GM12878 (cell line): Measurements from ENCODE around the gene KLHL24.

Experiments
- ESRRA ChIP-seq: IDR thresholded peaks from 2 replicates; pipeline ENCODE4 v1.6.1; 2012; ENCODE audit warnings: mild to moderate bottlenecking, low read length, improper control_type of control experiment
- GATAD2B ChIP-seq: fragments of 450-650 bp; conservative IDR thresholded peaks from 2 replicates; pipeline ENCODE4 v1.6.1; 2017; ENCODE audit warnings: low read depth, mild to moderate bottlenecking, moderate library complexity
- HCFC1 ChIP-seq: fragments of 150-350 bp; IDR thresholded peaks from 2 replicates; pipeline ENCODE4 v1.6.1; 2014; ENCODE audit warnings: low read length
- KAT2A ChIP-seq: conservative IDR thresholded peaks from 2 replicates; pipeline ENCODE4 v1.6.1; 2011; ENCODE audit warnings: low read depth, low read length; ENCODE audit not compliant: control insufficient read depth
- NFYB ChIP-seq: IDR thresholded peaks from 2 replicates; pipeline ENCODE4 v1.6.1; 2011; ENCODE audit warnings: low read depth, mild to moderate bottlenecking, low read length, improper control_type of control experiment, moderate library complexity; ENCODE audit not compliant: insufficient read depth
- POLR2AphosphoS5 ChIP-seq: IDR thresholded peaks from 2 replicates; pipeline ENCODE4 v1.6.1; 2011; ENCODE audit warnings: mild to moderate bottlenecking, low read length, inconsistent platforms
- POU2F2 ChIP-seq: IDR thresholded peaks from 3 replicates; pipeline ENCODE4 v1.6.1; 2011; ENCODE audit warnings: low read depth, mild to moderate bottlenecking, low read length, borderline replicate concordance
- RAD51 ChIP-seq: fragments of 450-650 bp; IDR thresholded peaks from 2 replicates; pipeline ENCODE4 v1.6.1; 2016; ENCODE audit warnings: moderate library complexity, mild to moderate bottlenecking, inconsistent platforms
- SMC3 ChIP-seq: IDR thresholded peaks from 2 replicates; pipeline ENCODE4 v1.6.1; 2011; ENCODE audit warnings: low read length, improper control_type of control experiment, borderline replicate concordance
- SP1 ChIP-seq: IDR thresholded peaks from one replicate; pipeline ENCODE4 v1.6.1; 2011; ENCODE audit warnings: low read depth, low read length
- STAT3 ChIP-seq: IDR thresholded peaks from 2 replicates; pipeline ENCODE4 v1.6.1; 2011; ENCODE audit warnings: low read depth, low read length, improper control_type of control experiment
- ZNF274 ChIP-seq: IDR thresholded peaks from one replicate; pipeline ENCODE4 v1.8.0; 2011; ENCODE audit not compliant: insufficient read length, insufficient read depth
- TF ChIP-seq, protein P1 (sequence below), 3 experiments: IDR thresholded peaks in 2 of 3; conservative IDR thresholded peaks in 1 of 3; 2 replicates each; pipeline ENCODE4 v1.5.1; 2011; ENCODE audit warnings: low read depth in 3 of 3, low read length in 3 of 3, mild to moderate bottlenecking in 3 of 3, control low read depth in 2 of 3, moderate library complexity in 2 of 3, inconsistent platforms in 1 of 3, mixed read lengths in 1 of 3; ENCODE audit not compliant: control insufficient read depth in 2 of 3, insufficient read depth in 1 of 3; ENCODE audit errors: extremely low read depth in 1 of 3
- TF ChIP-seq, protein P2 (sequence below): IDR thresholded peaks from 2 replicates; pipeline ENCODE4 v1.6.1; 2012; ENCODE audit warnings: mild to moderate bottlenecking, low read depth, low read length

DNA sequence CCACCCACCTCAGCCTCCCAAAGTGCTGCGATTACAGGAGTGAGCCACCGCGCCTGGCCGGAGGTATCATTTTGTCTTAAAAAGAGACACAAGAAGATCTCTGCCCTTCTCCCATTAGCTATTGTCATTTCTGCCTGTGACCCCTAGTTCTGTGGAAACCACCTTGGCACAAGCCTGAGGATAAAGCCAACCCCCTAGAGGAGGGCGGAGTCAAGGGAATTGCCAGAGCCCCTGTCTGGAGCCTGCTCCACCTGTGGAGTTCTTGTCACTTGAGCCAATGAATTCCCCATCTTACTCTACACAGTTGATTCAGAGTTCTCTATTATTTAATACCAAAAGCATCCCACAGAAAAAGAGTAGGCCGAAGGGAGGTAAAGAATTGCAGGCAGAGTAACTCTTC, 45.0 kb upstream of the KLHL24 start:
- TF ChIP-seq, protein P1, sequence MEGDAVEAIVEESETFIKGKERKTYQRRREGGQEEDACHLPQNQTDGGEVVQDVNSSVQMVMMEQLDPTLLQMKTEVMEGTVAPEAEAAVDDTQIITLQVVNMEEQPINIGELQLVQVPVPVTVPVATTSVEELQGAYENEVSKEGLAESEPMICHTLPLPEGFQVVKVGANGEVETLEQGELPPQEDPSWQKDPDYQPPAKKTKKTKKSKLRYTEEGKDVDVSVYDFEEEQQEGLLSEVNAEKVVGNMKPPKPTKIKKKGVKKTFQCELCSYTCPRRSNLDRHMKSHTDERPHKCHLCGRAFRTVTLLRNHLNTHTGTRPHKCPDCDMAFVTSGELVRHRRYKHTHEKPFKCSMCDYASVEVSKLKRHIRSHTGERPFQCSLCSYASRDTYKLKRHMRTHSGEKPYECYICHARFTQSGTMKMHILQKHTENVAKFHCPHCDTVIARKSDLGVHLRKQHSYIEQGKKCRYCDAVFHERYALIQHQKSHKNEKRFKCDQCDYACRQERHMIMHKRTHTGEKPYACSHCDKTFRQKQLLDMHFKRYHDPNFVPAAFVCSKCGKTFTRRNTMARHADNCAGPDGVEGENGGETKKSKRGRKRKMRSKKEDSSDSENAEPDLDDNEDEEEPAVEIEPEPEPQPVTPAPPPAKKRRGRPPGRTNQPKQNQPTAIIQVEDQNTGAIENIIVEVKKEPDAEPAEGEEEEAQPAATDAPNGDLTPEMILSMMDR (IDR thresholded peaks at IDR 0.05 in 2 of 3, conservative IDR thresholded peaks at IDR 0.05 in 1 of 3; ENCODE audit: control insufficient read depth in 2 of 3, extremely low read depth in 1 of 3, insufficient read depth in 1 of 3, low read depth in 3 of 3, low read length in 3 of 3), result no peak
- TF ChIP-seq NFYB (no peak), SP1 (no peak), POLR2AphosphoS5 (no peak), ESRRA (no peak), GATAD2B (no peak), STAT3 (no peak), SMC3 (no peak), ZNF274 (no peak), RAD51 (no peak), KAT2A (no peak), HCFC1 (no peak), POU2F2 (no peak)
- TF ChIP-seq, protein P2, sequence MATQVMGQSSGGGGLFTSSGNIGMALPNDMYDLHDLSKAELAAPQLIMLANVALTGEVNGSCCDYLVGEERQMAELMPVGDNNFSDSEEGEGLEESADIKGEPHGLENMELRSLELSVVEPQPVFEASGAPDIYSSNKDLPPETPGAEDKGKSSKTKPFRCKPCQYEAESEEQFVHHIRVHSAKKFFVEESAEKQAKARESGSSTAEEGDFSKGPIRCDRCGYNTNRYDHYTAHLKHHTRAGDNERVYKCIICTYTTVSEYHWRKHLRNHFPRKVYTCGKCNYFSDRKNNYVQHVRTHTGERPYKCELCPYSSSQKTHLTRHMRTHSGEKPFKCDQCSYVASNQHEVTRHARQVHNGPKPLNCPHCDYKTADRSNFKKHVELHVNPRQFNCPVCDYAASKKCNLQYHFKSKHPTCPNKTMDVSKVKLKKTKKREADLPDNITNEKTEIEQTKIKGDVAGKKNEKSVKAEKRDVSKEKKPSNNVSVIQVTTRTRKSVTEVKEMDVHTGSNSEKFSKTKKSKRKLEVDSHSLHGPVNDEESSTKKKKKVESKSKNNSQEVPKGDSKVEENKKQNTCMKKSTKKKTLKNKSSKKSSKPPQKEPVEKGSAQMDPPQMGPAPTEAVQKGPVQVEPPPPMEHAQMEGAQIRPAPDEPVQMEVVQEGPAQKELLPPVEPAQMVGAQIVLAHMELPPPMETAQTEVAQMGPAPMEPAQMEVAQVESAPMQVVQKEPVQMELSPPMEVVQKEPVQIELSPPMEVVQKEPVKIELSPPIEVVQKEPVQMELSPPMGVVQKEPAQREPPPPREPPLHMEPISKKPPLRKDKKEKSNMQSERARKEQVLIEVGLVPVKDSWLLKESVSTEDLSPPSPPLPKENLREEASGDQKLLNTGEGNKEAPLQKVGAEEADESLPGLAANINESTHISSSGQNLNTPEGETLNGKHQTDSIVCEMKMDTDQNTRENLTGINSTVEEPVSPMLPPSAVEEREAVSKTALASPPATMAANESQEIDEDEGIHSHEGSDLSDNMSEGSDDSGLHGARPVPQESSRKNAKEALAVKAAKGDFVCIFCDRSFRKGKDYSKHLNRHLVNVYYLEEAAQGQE, result no peak
